Ishikawa (cell line): ENCODE results near the gene GJA4.

Experiments used
- EGR1 ChIP-seq: IDR thresholded peaks from 2 replicates; pipeline ENCODE4 v1.6.1; 2012
- MAX ChIP-seq: IDR thresholded peaks from 2 replicates; pipeline ENCODE4 v1.6.1; 2012
- RAD21 ChIP-seq: IDR thresholded peaks from 2 replicates; pipeline ENCODE4 v1.6.1; 2012; ENCODE audit warnings: low read depth
- YY1 ChIP-seq: IDR thresholded peaks from 2 replicates; pipeline ENCODE4 v1.6.1; 2012; ENCODE audit warnings: low read depth

GRCh38 chr1:34825455-34826091 is 32.8 kb downstream of the GJA4 start:
- TF ChIP-seq MAX, result no peak
- TF ChIP-seq YY1, result no peak
- no peak for TF ChIP-seq EGR1
- no peak for TF ChIP-seq RAD21
